GM21390 (cell line): Measurements from ENCODE around the gene MAN2C1.
"Not testable (repeated sequence)": the region's sequence is repeated elsewhere in the genome, so short reads cannot be mapped to it uniquely, and the experiment has no call there.

Source experiments
- ATAC-seq: cut with Tn5 transposase; IDR thresholded peaks from one replicate; pipeline ENCODE4 v1.9.1; 2021; ENCODE audit not compliant: unreplicated experiment

MAN2C1 gene

DNA sequence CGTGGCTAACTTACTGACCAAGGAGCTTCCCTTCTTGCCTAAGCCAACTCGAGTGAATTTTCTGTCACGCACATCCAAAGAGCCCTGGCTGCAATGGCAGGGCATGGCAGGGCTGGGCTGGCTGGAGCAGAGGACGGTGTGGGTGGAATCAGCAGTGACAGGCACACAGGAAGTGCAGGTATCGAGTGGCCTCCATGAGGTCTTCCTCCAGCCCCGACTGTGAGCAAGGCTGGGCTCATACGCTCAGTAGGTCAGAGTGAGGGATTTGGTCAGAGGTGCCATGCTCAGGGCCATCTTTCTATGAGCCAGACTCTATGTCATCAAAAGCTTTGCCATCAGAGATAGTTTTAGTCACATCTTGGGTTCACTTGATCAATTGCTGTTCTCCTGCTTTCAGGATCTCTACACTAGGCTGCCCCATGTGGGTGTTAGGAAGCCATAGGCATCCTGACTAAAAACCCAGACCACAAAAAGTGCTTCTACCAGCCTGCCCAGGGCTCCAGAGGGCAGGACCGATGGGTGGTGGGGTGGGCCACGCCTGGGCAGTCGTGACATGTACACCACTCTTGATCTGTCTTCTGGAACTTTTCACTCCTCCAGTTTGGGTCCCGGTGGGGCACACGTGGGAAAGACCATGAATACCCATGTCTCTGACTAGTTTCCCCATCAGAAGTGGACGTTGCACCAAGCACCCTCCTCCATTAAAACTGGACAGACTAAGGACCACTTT lies 55.1 kb downstream of the MAN2C1 start:
- no peak for ATAC-seq

DNA sequence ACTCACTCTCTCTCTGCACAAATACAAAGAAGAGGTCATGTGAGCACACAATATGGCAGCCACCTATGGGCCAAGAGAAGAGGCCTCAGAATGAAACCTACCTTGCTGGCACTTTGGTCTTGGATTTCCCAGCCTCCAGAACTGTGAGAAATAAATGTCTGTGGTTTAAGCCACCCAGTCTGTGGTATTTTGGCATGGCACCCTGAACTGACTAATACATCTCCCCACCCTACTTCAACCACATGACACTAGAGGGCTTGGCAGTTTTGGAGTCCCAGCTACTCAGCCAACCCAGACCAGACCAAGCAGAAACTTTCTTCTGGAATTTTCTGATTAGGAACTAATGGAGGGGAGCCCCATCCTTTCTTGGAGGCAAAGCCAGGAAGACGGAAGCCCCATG lies 55.9 kb downstream of the MAN2C1 start:
- not testable (repeated sequence) for ATAC-seq

DNA sequence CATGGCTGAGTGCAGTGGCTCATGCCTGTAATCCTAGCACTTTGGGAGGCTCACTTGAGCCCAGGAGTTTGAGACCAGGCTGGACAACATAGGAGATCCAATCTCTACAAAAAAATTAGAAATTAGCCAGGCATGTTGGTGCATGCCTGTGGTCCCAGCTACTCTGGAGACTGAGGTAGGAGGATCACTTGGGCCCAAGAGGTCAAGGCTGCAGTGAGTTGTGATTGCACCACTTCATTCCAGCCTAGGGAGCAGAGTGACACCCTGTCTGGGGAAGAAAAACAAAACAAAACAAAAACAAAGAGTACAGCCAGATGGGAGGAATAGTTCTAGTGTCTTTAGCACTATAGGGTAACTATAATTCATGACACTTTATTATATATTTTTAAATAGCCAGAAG lies 58.7 kb downstream of the MAN2C1 start:
- ATAC-seq, result no peak

DNA sequence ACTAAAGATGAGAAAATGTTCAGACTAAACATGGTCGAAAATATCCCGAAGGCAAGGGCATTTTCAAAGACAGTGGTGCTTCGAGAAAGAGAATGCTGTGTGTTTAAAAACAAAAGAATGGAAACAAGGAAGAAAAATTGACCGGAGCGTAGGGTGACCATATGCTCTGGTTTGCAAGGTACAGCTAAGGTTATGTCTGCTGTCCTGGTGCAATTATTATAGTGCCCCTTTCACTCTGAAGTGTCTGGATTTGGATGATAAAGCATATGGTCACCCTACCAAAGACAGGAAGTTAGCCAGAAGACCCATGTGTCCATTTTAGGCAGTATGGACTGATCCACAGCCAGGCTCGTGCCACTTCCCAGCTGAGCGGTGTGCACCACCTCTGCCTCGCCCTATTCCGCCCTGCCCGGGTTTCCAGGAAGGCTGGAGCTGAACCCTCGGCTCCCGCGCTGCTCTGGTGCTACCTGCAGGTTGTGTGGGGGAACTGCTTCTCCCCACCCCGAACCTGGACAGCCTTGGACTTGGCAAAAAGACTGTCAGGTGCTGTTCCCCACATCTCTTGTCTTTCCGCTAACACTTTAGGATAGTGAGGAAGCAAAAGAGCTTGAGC lies 60.5 kb downstream of the MAN2C1 start:
- no peak for ATAC-seq

DNA sequence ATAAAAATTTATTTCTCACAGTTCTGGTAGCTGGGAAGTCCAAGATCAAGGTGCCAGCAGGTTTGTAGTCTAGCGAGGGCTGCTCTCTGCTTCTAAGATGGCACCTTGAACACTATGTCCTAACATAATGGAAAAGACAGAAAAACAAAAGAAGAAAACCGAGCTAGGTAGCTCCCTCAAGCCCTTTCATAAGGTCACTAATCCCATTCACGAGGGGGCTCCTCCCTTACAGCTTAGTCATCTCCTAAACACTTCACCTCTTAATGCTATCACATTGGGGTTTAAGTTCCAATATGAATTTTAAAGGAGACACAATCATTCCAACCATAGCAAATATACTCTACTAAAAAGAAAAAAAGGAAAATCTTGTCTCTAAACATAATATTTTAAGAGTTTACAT lies 62.2 kb downstream of the MAN2C1 start:
- no peak for ATAC-seq
